GM19397 (cell line): Measurements from ENCODE around the gene CCDC88B.

ENCODE experiments used
- ATAC-seq: cut with Tn5 transposase; IDR thresholded peaks from one replicate; pipeline ENCODE4 v1.9.1; 2021; ENCODE audit warnings: mild to moderate bottlenecking, moderate library complexity; ENCODE audit not compliant: unreplicated experiment

The CCDC88B gene

GRCh38 chr11:64341851-64342791 lies 2.1 kb downstream of the CCDC88B start:
- ATAC-seq = no peak

GRCh38 chr11:64342869-64343745 lies 3.1 kb downstream of the CCDC88B start:
- ATAC-seq = no peak

GRCh38 chr11:64343767-64344559 lies 4.0 kb downstream of the CCDC88B start:
- no peak for ATAC-seq

- ATAC-seq = no peak
Observed at GRCh38 chr11:64344787-64345186, 4.8 kb downstream of the CCDC88B start.

- no peak for ATAC-seq
Observed at GRCh38 chr11:64347193-64347867, 7.3 kb downstream of the CCDC88B start.

- no peak for ATAC-seq
Observed at GRCh38 chr11:64348383-64349024, 8.5 kb downstream of the CCDC88B start.

- ATAC-seq = no peak
Observed at GRCh38 chr11:64349025-64349387, 9.0 kb downstream of the CCDC88B start.

GRCh38 chr11:64349404-64349803 lies 9.4 kb downstream of the CCDC88B start:
- ATAC-seq = no peak

GRCh38 chr11:64351136-64351631 lies 11.2 kb downstream of the CCDC88B start:
- no peak for ATAC-seq

- no peak for ATAC-seq
Observed at GRCh38 chr11:64352099-64352994, 12.3 kb downstream of the CCDC88B start.

- ATAC-seq = no peak
Observed at GRCh38 chr11:64352995-64353714, 13.2 kb downstream of the CCDC88B start.

- no peak for ATAC-seq
Observed at GRCh38 chr11:64353715-64354506, 13.9 kb downstream of the CCDC88B start.

- ATAC-seq = no peak
Observed at GRCh38 chr11:64355078-64355940, 15.3 kb downstream of the CCDC88B start.

GRCh38 chr11:64356498-64357411 lies 16.8 kb downstream of the CCDC88B start:
- no peak for ATAC-seq

- no peak for ATAC-seq
Observed at GRCh38 chr11:64357446-64357845, 17.4 kb downstream of the CCDC88B start.
